Fibroblast of peridontal ligament (primary cell): Measurements from ENCODE around the gene LANCL2.
A peak's percentile ranks its signal among the peaks of the same experiment; 100 is the strongest.
"Not testable (repeated sequence)": the region's sequence is repeated elsewhere in the genome, so short reads cannot be mapped to it uniquely, and the experiment has no call there.

Experiments
- DNase-seq: peaks from one replicate; pipeline ENCODE4 v3.0.0-alpha.2; 2010; ENCODE audit errors: extremely low read depth

The LANCL2 gene

DNA sequence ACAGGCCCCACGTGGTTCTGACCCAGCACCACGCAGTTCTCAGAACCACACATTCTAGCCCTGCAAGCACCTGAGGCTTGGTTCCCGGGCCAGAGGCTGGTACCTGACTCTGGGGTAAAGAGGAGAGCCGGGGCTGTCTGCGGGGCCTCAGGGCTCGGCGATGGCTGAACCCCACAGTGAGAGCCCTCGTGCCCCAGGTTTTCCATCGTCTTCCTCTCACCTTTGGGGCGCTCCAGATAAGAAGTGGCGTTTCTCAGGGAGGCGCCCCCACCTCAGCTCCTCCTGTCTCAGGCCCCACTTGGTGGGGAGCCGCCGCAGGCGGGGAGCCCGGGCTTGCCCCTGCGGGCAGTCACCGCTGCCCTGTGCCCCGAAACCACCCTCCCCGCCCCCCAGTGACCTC, 2.2 kb upstream of the LANCL2 start:
- DNase-seq, result no peak

DNA sequence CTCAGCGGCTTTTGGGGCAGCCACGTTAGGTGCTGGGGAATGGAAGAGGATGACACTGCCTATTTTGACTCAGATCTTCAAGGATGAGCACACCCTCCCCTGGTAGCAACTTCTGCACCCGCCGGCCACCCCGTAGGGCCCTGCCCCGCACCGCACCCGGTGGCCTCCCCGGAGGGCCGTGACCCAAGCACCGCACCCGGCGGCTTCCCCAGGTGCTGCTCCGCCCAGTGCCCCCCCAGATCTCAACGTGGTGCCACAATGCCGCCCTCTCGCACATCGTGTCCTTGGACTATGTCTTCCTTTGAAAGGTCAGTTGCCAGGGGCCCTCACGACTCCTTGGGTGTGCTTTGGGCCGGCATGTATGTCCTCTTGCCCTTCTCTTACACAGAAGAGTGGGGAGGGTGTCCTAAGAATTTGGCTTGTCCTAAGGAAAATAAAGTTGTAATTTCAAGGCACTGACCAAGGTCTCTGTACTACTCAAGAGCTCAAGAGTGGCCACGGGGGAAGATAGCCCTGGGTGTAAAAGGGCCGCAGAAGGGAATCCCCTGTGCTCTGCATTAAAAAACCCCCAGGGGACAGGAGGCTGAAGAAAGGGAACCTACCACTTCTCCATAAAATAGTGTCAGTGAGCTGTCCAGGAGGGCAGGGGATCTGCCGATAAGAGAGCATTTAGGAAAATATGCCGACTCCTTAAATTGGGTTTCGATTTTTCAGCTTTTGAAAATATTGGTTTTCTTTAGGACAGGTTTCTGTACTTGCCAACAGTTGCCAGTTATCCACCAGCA, 1.6 kb upstream of the LANCL2 start:
- DNase-seq, result no peak

DNA sequence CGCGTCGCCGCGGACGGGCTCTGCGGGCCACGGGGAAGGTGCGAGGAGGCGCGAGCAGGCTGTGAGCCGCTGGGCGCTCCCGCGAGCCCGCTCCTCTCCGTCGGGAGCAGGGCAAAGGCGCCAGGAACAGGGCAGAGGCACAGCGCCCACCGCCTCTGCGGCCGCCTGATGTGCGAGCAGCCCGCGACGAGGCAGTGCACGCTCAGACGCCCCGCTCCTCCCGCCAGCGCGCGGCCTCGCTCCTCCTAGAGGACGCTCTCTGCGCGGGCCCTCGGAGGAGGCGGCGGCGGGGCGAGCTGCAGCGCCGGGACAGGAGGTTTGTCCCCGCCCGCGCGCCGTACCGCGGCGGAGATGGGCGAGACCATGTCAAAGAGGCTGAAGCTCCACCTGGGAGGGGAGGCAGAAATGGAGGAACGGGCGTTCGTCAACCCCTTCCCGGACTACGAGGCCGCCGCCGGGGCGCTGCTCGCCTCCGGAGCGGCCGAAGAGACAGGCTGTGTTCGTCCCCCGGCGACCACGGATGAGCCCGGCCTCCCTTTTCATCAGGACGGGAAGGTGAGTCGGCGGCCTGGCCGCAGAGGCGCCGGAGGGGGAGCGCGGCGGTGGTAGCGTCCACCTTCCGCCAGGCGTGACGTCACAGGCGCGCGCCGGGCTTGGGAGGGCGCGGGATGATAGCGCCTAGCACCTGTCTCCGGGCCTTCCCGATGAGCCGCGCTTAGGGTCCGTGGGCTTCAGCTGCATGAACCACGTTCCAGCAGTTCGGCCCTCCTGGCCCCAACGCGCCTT, 731 bp downstream of the LANCL2 start:
- peak; percentile 95 for DNase-seq

DNA sequence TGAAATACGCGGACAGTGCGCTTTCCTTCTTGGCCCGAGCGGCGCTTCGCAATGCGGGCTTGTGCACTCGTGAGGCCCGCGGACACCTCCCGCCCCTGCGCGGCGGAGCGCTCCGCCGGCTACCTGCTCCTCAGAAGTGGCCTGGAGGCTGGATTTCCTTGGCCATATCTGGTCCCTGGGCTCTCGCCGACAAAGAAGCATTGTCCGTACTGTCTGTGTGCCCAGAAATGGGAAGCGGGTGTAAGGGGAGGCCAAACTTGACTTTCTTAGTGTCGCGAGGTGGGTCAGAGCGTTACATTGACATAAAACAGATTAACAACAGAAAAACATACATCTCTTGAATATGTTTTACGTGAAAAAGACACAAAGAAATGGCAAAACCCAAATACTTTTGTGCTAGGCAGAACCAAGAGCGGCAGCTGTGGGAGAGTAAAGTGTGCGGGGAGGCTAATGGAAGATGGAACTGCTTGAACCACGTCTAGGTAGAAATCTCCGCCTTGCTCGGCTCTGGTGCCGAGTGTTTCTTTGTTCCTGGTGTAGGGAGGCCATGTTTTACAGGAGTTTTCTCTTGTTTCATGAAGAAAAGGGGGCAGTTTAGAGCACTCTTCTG, 1.4 kb downstream of the LANCL2 start:
- DNase-seq, result no peak

DNA sequence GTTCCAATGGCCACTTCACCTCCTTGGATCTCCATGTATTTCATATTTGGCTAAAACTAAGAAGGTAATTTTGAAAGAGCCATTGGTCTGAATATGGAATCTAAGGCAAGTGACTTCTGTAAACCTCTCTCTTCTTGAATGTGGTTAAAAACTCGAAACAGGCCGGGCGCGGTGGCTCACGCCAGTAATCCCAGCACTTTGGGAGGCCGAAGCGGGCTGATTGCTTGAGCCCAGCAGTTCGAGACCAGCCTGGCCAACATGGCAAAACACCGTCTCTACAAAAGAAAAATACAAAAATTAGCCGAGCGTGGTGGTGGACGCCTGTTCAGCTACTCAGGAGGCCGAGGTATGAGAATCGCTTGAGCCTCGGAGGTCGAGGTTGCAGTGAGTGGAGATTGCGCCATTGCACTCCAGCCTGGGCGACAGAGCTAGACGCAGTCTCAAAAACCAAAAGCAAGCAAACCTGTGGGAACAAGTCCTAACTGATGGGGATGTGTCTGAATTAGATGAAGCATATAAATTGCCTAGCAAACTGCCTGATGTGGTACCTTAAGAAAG, 2.2 kb downstream of the LANCL2 start:
- no peak for DNase-seq

DNA sequence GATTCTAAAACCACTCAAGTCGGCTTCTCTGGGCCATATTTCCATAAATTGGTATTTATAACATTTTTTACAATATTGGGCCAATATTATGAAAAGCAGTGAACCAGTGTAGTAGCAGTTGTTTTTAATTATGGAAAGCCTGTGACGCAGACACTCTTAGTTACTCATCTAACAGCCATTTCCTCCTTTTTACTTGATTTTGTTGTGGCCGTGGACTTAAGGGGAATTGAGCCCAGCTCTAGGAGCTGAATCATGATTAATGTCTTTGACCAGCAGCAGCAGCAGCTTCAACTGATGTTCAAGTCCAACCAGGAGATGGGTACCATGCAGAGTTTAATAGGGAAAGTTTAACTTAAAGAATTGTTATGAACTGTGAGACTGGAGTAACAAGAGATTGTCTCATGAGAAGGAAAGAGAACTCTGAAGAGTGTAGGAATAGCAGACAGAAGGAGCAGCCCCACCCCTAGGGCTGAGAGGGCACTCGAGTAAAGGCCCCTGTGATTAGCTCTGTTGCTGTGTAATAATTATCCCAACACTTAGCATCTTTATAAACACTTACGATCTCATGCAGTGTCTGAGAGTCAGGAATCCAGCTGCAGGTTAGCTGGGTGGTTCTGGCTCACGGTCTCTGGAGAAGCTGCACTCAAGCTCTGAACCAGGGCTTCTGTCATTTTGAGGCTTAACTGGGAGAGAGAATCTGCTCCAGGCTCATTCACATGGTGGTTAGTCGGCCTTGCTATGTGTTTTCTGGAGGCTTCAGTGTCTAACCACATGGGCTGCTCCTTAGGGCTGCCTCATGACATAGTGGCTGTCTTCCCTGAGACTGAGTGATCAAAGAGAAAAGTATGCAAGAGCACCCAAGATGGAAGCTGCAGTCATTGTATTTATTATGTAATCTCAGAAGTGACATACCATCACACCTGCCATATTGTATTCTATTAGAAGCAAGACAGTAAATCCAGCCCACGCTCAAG, 4.6 kb downstream of the LANCL2 start:
- peak; percentile 98 for DNase-seq

DNA sequence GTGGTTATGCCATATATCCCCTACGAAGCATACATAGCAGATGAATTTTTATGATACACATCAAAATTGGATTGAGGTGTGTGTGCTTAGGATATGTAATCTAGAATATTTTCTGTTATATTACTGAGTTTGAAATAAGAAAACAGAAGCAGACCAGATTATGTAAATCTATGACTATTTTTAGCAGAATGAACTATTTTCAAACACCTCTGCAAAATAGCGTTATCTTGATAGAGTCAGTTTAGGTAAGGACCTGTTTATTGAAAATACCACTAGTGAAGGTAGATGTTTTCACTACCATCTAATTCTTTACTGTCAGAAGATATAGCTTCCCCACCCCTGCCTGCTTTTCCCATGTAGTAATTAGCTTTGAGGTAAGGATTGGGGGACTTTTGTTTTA, 9.1 kb downstream of the LANCL2 start:
- DNase-seq, result no peak

DNA sequence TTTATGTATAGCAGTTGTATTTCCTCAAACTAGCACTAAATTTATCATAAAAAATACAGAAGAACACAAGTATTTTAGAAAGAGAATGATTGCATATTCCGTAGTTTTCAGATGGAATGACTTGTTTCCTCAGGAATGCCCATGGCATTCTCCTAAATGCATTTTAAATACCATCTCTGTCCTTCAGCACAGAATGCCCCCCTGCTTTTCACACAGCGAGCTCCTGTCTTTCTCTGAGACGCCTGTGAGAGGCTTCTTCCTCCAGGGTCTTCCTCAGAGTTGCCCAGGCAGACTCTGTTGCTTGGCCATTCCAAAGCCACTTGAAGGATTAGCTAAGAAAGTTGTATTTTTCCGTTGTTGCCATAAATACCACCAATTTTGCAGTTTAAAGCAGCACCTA, 10.1 kb downstream of the LANCL2 start:
- DNase-seq, result no peak

DNA sequence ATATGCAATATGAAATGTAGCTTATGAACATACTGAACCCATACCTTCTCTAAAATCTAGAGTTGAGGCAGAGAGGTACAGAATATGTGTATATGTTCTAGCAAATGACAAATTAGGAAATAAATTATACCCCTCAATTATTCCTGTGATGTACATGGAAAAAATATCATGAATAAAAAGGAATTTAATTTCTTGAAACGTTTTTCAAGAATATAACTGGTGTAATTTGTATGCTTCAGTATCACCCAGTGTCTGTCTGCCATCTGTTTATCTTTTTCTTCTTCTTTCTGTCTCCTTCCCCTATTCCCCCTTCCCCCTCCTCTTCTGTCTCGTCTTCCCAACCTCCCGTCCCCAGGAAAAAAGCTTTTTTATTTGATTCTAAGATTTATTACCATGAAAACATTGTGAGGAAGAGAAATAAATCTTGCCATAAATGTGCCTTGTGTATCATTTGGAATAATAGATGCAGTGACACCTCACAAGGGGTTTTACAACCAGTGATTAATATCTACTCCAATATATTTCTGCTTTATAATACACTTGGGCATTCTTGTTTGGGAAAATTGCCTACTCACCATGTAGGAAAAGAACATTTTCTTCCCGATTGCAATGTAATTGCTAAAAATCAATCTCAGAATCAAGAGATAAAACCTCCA, 12.2 kb downstream of the LANCL2 start:
- DNase-seq, result no peak

DNA sequence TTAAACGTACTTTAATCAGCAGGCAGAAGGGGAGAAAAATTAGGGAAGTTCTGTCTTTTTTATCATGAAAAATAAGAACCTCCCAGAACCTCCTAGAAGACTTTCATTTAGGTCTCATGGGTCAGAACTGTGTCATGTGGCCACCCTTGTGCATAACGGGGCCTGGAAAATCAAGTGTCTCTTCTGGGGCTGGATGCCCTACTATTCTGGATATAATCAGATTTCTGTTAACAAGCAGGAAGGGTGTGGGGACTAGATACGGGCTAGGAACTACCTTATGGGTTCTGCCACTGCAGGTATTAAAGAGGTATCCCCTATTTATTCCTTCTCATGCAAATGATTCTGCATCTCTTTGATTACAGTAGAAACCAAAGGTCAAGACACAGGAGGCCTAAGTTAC, 14.1 kb downstream of the LANCL2 start:
- DNase-seq, result no peak

DNA sequence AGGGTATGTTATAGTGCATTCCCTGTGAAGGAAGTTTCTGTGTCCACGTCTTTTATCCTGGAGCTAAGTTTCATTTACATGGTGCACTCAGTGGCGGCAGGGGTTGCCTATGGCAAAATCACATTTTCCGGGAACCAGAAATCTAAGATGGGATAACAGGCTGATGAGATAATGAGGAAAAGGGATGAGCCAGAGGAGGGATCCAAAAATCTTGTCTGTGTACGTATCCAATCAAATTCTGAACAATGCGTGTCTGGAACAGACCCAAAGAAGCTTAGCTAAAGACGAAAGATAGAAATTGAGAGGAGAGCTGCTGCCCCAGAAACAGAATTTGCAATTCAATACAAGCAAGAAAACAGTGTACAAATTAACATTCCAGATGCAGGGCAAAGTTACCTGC, 16.1 kb downstream of the LANCL2 start:
- DNase-seq, result no peak

DNA sequence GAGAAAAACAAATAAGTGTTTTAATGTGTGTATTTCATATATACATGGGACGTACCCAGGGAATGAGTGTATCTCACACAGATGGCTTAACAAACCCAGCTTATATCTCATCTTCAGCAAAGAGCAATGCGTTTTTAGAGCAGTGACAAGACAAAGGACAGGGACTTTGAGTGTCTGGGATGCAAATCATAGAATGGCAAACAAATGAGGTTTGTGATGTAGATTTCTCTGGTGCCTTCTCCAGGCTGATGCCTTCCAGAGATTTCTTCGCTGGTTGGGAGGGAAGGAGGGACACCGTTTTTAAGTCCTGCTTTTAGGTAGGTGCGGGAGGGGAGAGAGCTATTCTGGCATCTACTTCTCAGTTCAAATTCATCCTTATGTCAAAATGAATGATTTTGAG, 16.6 kb downstream of the LANCL2 start:
- no peak for DNase-seq

DNA sequence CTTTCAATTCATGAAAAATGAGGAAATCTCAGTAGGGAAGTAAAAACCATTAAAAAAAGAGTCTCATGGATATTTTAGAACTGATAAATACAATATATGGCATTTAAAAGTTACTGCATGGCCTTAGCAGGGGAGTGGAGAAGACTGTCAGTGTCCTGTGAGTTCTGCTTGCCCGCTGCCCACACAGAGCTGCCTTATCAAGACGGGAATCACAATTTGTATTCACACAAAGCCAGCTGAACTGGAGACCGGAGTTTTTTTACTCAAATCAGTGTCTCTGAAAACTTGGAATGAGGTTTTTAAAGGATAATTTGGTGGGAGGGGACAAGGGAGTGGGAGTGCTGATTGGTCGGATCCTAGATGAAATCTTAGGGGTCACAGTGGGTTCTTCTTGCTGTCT, 17.1 kb downstream of the LANCL2 start:
- DNase-seq, result no peak

DNA sequence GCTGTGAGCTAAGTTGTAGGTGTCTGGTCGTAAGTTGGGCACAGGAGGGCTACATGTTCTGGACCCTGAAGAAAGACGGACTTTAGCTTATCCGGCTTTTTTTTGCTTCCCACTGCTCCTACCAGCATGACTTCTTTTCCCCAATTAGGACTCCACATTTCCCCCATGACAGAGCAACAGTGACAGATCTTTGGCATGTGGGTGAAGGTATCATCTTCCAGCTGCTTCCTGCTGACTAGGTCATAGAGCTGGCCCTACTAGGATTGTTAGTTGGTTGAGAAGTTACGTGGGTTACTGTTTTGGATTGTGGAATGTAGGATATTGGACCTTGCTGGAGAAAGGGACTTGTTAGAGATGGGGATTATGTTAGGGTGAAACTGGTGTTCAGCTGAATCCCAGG, 21.4 kb downstream of the LANCL2 start:
- no peak for DNase-seq

DNA sequence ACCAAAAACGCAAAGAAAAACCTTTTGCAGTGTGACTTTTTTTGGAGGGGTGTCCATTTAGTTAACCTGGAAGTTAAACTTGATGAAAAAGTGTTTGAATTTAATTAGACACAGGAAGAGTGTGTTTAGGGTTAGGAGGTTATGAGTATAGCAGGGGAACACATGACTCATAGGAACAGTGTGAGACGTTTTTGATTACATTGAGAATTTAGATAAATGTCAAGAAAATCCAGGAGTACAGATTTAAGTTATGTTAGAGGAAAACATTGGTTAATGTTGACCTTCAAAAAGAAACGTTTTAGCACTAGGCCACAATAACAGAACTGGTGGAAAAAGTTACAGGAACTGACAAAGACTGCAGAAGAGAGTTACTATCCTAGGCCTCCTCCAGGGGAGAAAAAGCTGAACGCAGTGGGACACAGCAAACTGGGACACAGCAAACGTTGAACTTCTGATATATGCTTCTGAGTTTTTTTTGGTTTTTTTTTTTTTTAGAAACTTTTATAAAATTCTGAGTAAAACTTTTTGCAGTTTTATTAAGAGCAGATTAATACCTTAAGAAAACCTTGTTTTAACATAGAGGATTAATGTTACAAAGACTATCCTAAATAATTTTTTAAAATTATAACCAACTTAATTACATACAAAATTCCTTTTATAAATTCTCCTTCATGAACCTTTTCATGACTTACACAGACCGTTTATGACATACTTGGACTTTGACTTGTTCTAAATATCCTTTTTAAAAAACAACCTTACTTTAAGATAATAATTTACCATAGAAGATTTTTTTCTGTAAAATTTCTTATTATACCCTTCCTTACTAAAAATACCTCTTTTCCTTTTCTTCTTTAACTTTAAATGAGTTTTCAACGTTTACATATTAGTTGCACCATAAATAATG, 22.2 kb downstream of the LANCL2 start:
- peak; percentile 37 for DNase-seq

DNA sequence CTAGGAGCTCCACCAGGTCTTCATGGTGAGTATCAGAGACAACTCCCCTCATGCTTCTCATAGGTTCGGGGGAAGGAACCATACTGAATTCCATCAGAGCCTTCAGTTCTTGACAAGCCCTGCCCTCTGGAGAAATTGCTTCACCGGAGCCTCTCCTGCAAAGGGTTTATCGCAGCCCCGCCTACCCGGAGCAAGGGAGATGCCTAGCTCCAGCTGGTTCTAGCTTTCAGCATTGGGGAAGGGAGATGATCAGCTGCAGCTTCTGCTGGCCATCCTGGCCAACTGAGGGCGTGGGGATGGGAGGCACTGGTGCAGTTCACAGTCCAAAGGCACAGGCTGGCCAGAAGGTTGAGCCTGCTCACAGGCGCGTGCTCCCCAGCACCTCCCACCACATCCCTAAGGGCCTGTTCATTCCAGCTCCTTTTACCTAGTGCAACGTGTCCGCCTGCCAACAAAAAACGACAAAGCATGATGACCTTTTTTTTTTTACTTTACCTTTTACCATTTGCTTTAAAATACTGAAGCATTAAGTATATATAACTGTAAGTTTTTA, 31.2 kb downstream of the LANCL2 start:
- DNase-seq, result no peak

DNA sequence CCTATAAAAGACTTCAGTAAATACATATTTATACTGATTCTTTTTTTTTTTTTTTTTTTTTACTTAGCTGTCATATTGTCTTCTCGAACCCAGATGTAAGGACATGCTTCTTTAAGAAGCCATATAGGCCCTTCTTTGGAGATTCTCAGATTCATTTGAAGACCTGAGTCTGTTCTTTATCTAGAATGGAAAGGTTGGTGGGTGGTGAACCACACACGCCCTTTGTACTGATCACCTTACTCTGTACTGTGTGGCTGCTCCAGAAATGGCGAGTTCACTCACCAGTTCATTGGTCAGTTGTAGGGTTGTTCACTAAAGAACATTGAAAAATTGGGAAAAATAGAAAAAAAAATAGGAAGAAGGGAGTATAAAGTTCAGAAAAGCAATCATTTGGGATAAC, 32.5 kb downstream of the LANCL2 start:
- DNase-seq, result no peak

DNA sequence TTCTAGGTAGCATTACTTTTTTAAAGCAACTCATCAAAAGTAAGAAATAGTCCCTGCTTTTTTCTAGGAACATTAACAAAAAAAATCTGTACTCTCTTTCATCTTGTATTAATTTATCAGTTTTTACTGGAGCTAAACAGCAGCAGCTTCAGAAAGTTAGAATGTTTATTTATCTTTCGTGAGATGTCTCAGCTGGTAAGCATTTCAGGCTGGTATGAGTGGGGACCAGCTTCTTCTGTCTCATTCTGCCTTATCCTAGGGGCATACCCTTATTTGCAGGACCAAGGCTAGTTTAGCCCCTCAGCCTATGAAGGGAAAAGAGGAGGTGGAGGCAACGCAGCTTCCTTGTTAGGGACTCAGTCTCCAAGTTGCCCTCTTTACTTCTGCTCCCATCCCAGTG, 35.1 kb downstream of the LANCL2 start:
- peak; percentile 60 for DNase-seq

DNA sequence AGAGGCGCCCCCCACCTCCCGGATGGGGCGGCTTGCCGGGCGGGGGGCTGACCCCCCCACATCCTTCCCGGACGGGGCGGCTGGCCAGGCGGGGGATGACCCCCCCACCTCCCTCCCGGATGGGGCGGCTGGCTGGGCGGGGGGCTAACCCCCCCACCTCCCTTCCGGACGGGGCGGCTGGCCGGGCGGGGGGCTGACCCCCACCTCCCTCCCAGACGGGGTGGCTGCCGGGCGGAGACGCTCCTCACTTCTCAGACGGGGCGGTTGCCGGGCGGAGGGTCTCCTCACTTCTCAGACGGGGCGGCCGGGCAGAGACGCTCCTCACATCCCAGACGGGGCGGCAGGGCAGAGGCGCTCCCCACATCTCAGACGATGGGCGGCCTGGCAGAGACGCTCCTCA, 37.4 kb downstream of the LANCL2 start:
- DNase-seq, result not testable (repeated sequence)
